HG02759 (cell line): Measurements from ENCODE around the gene GFPT1.

Experiments
- ATAC-seq: cut with Tn5 transposase; IDR thresholded peaks from one replicate; pipeline ENCODE4 v1.9.1; 2021; ENCODE audit warnings: mild to moderate bottlenecking, moderate library complexity; ENCODE audit not compliant: unreplicated experiment

The GFPT1 gene

DNA sequence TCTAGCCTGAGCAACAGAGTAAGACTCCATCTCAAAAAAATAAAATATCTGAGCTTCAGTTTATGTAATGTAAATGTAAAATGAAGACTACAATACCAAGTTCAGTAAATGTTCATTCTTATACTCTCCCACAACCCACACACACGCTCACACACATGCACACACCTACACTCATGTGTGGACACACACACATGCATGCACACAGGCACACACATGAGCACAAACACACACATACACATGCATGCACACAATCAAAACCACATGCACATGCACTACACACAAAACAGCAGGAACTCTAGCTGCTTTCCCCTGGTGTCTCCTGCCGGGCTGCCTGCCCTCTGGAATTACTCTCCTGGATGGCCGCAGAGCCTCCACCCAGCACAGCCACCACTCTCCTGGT is 90.6 kb downstream of the GFPT1 start:
- ATAC-seq, result no peak

DNA sequence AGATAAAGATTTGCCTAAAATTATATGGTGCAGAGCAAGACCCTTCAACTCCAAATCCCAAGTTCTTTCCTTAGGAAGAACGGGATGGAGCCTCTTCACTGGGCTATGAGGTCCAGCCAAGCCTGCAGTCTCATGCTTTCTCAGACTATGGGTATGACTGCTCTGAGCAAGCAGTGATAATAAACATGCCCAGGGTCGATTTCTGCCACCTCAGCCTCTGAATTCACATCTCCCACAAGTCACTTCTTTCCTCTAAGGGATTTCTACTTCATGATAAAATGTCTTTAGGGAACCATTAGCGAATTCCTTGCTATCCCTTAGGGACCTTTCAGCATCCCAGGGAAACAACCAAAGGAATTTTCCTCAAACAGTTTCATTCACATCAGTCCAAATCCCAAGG is 94.8 kb downstream of the GFPT1 start:
- ATAC-seq, result no peak

GRCh38 chr2:69291721-69292120 is 95.3 kb downstream of the GFPT1 start:
- no peak for ATAC-seq

GRCh38 chr2:69291004-69291650 is 95.9 kb downstream of the GFPT1 start:
- ATAC-seq, result no peak

- no peak for ATAC-seq
Measured at GRCh38 chr2:69288429-69288828, 98.6 kb downstream of the GFPT1 start.

- no peak for ATAC-seq
Measured at GRCh38 chr2:69287544-69287943, 99.5 kb downstream of the GFPT1 start.

DNA sequence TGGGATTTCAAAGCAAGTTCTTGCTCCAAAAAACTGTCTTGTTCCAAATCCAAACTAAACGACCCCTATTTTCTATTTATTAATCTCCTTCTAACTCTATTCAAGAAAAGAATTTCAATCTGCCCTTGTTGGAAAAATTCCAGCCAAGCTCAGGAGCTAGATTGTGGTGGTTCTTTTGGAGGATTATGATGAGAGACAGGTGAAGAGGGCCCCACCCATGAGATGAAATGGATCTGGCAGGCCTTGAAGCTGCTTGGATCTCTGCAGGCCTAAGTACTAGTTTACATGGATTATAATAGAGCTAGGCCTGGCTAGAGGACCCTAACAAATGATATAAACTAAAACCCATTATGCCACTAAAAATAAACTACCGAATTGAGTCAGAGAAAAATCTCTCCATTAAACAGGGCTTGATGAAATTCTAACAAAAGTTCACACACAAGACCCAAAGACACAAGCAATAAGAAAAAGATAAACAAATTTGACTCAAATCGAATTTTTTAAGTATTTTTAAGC is 101.6 kb downstream of the GFPT1 start:
- no peak for ATAC-seq

GRCh38 chr2:69280796-69281412 is 106.1 kb downstream of the GFPT1 start:
- no peak for ATAC-seq

DNA sequence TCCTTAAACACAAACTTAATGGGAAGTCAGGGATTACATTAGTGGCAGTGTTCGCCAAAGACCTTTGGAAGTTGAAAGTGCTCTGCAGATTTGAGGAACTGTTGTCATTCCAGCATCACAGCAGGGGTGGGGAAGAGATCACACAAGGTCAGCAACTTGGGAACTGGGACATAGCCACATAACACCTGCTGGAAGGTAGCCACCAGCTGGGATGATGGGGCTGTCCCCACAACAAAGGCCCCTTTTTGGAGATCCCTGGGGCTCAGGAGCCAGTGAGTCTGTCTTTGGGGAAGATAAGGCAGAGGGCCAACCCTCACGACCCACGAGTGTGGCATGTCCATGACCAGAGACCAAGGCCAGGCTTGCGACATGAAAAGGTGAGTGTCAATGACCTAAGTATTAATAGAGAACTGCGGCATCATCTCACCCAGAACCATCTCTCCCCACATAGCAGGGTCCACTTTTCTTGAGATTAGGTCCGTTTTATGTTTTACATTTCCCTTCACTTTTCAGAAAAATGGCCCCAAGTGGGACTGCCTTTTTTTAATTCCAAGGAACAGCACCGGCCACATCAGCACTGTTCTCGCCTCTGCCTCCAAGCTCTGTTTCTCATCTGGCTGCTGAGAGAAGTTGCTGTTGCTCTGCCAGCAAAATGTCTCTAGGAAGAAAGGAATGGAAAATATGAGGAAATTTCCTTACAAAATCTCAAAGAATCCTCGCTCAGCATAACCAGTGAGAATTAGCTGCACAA is 106.9 kb downstream of the GFPT1 start:
- no peak for ATAC-seq

DNA sequence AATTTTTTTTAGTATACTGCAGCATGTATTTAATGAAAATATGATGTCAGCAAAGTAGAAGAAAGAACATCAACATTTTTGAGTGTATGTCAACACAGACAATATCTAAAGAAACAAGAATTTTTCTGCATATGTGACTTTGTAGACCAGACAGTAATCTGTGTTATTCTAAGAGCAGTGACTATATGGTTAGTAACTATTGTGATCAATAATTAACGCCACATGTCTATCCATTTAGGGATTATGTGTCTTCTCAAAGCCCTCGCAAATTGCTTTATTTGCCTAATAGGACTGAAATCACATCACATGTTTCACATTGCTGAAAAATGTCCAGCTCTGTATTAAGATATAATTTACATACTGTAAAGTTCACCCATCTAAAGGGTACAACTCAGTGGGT is 107.8 kb downstream of the GFPT1 start:
- ATAC-seq, result no peak

- ATAC-seq, result no peak
Measured at GRCh38 chr2:69278366-69278765, 108.7 kb downstream of the GFPT1 start.

GRCh38 chr2:69275490-69275889 is 111.5 kb downstream of the GFPT1 start:
- no peak for ATAC-seq

DNA sequence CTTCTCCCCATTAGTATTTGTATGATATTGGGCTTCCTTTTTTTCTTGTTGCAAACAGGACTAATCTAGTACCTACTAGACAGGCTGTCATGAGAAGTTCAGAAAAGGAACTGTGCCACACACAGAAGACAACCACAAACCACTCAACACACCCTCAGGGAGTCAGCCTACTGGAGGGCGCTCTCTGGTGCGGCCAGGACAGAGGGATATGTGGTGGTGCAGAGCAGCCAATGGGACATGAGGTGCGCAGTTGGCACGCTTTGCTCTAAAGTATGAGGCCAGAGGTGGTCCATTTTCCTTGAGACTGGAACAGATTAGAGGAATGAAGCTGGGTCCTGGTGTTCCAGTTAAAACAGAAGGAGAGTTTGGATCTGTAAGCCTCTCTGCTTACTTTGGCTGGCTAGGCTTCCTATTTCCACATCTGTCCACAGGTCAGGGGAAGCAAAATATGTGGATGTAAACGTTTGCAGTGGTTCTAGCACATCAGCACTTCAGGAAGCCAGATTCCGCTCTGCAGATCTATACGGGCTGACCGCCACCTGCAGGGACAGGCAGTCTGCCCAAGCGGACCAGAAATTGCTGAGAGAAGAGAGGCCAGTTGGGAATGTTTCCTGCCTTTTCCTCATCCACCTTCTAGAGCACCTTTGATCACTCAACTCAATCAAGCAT is 114.1 kb downstream of the GFPT1 start:
- ATAC-seq, result no peak

- ATAC-seq, result no peak
Measured at GRCh38 chr2:69271831-69272257, 115.2 kb downstream of the GFPT1 start.
